Measurements from ENCODE around the gene ADGRG7. TPM values are rescaled to one million over a fixed set of nuclear protein-coding genes. Genes with fewer than 3 reads are reported as not detected.

ADGRG7 gene
- total RNA-seq, 1 donor from 2014 or later, result not detected

GRCh38 chr3:100700708-100701107, 91.3 kb downstream of the ADGRG7 start:
- H3K9me3 ChIP-seq, result no peaks in the 10 kb centered on the region

DNA sequence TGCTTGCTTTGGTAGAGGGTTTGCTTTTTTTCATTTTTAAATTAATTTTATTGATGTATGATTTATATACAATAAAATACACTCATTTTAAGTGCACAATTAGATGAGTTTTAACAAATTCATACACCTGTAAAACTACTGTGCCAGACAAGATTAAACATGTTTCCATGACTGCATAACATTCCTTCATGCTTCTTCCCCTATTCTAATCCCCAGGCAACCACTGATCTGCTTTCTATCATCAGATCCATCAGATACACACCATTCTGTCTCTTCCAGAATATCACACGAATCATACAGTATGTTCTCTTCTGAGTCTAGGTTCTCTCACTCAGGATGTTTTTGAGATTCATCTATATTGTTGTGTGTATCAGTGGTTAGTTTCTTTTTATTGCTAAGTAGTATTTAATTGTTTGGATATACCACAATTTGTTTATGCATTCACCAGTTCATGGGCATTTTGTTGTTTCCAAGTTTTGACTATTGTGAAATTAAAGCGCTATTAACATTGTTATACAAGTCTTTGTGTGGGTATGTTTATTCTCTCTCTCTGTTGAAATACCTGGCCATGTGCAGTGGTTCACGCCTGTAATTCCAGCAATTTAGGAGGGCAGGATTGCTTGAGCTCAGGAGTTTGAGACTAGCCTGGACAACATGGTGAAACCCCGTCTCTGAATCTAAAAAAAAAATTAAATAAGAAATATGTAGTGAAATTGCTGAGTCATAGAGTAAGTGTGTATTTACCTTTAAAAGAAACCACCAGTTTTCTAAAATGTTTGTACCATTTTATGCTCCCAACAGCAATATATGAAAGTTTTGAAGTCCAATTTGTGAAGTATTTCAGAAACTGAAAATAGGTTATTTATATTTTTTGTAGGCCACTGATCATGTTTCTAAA, 92.9 kb downstream of the ADGRG7 start:
- Histone ChIP-seq H3K27ac (no peak overlapping the region), H3K4me3 (no peak overlapping the region), H3K4me1 (no peaks in the 10 kb centered on the region), H3K27me3 (no peaks in the 10 kb centered on the region), H3K36me3 (no peaks in the 10 kb centered on the region), H3K9me3 (no peaks in the 10 kb centered on the region)
- intact Hi-C loops (cut with DNase I), result no loop called here
- TF ChIP-seq, protein P1, sequence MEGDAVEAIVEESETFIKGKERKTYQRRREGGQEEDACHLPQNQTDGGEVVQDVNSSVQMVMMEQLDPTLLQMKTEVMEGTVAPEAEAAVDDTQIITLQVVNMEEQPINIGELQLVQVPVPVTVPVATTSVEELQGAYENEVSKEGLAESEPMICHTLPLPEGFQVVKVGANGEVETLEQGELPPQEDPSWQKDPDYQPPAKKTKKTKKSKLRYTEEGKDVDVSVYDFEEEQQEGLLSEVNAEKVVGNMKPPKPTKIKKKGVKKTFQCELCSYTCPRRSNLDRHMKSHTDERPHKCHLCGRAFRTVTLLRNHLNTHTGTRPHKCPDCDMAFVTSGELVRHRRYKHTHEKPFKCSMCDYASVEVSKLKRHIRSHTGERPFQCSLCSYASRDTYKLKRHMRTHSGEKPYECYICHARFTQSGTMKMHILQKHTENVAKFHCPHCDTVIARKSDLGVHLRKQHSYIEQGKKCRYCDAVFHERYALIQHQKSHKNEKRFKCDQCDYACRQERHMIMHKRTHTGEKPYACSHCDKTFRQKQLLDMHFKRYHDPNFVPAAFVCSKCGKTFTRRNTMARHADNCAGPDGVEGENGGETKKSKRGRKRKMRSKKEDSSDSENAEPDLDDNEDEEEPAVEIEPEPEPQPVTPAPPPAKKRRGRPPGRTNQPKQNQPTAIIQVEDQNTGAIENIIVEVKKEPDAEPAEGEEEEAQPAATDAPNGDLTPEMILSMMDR (IDR thresholded peaks at IDR 0.05), result no peak
- DNase-seq (ENCODE audit: low spot score in 2 of 2), result no peak

More at GRCh38 chr3:100700708-100701107, 91.3 kb downstream of the ADGRG7 start:
- no peaks in the 10 kb centered on the region for H3K27me3 ChIP-seq
- TF ChIP-seq, protein P1 (IDR thresholded peaks at IDR 0.05), result no peak
- intact Hi-C loops (cut with DNase I), result no loop called here
- H3K27ac ChIP-seq, result no peak overlapping the region
- no peaks in the 10 kb centered on the region for H3K4me1 ChIP-seq
- no peak for DNase-seq (ENCODE audit: low spot score in 2 of 2)
- H3K4me3 ChIP-seq, result no peak overlapping the region
- no peaks in the 10 kb centered on the region for H3K36me3 ChIP-seq

DNA sequence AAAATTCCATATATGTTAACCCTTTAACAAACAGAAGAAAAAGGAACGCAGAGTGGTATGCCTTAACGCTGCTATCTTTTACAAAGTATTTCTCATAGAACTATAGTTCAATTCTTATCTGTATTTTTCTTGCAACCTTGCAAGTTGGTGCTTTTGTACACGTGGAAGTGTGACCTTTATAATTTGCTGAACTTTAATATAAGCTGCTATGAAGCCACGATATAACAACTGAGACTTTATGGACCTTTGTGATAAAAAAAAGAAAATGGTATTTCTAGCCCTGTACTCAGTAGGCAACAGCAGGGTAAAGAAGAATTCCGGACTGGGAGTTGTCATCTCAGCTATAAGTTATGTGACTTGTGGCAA, 93.6 kb downstream of the ADGRG7 start:
- Histone ChIP-seq H3K36me3 (no peaks in the 10 kb centered on the region), H3K9me3 (no peaks in the 10 kb centered on the region), H3K27ac (no peak overlapping the region), H3K4me1 (no peaks in the 10 kb centered on the region), H3K4me3 (no peak overlapping the region), H3K27me3 (no peaks in the 10 kb centered on the region)
- intact Hi-C loops (cut with DNase I), result no loop called here
- no peak for DNase-seq (ENCODE audit: low spot score in 2 of 2)
- TF ChIP-seq, protein P1 (IDR thresholded peaks at IDR 0.05), result no peak

DNA sequence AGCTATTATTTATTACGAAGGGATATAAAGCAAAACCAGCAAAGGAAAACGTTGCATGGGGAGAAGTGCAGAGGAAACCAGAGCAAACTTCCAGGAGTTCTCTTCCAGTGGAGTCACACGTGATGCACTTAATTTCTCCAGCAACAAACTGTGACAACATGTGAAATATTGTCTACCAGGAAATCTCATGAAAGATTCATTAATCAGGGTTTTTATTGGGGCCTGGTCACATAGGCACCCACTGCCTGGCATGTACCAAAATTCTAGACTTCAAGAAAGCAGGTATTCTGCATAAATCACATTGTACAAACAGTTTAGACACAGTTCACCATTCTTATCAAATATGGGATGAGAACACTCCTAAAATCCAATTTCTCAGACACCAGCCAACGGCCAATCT, 94.5 kb downstream of the ADGRG7 start:
- TF ChIP-seq, protein P1 (IDR thresholded peaks at IDR 0.05), result no peak
- Histone ChIP-seq H3K36me3 (no peaks in the 10 kb centered on the region), H3K27me3 (no peaks in the 10 kb centered on the region), H3K4me1 (peaks cover 0 to 4% of the 10 kb centered on the region in 2 donors), H3K9me3 (no peaks in the 10 kb centered on the region), H3K4me3 (no peak overlapping the region), H3K27ac (no peak overlapping the region)
- intact Hi-C loops (cut with DNase I), result no loop called here
- DNase-seq (ENCODE audit: low spot score in 2 of 2), result no peak

DNA sequence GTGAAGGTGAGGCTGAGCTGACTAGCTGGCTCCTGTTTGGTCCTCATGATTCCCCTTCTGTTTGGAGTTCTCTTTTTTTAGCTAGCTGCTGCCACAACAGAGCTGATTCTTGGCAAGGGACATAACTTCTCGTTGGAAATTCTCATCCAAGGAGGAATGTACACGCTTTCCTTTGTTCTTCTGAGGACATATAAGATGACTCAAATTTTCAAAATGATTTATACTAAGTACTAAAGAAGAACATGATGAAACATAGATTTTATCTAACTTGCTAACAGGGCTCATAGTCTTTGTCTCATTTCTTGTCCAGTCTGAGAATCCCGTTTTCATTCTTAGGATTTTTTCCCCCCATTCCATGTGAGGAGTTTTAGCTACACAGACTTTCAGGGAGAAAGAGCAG, 97.0 kb downstream of the ADGRG7 start:
- TF ChIP-seq, protein P1 (IDR thresholded peaks at IDR 0.05), result no peak
- H3K4me3 ChIP-seq, result no peak overlapping the region
- H3K36me3 ChIP-seq, result no peaks in the 10 kb centered on the region
- intact Hi-C loops (cut with DNase I), result no loop called here
- H3K27ac ChIP-seq, result no peak overlapping the region
- H3K4me1 ChIP-seq, result peaks cover 0 to 14% of the 10 kb centered on the region in 2 donors
- DNase-seq (ENCODE audit: low spot score in 2 of 2), result no peak
- H3K27me3 ChIP-seq, result no peaks in the 10 kb centered on the region
- H3K9me3 ChIP-seq, result no peaks in the 10 kb centered on the region
